Endodermal cell (in vitro differentiated cells): ENCODE results near the gene SCYL2. TPM values are rescaled to one million over a fixed set of nuclear protein-coding genes. Genes with fewer than 3 reads are reported as not detected.
A peak's percentile ranks its signal among the peaks of the same experiment; 100 is the strongest.

Experiments
- DNase-seq: peaks from one replicate; pipeline ENCODE4 v3.0.0-alpha.2; 2017
- H3K27ac ChIP-seq: 2 replicates; pipeline ENCODE4 v1.5.1; 2013; ENCODE audit warnings: mild to moderate bottlenecking, low read depth, low read length, moderate library complexity
- H3K27me3 ChIP-seq: 2 replicates; pipeline ENCODE4 v1.6.1; 2013; ENCODE audit warnings: mild to moderate bottlenecking, low read length, moderate library complexity; ENCODE audit not compliant: insufficient read depth, control insufficient read depth, poor library complexity, severe bottlenecking
- H3K36me3 ChIP-seq: 2 replicates; pipeline ENCODE4 v1.7.0; 2013; ENCODE audit warnings: mild to moderate bottlenecking, low read length, moderate library complexity; ENCODE audit not compliant: control insufficient read depth, insufficient read depth
- H3K4me1 ChIP-seq: one replicate; pipeline ENCODE4 v1.7.0; 2013; ENCODE audit warnings: low read length; ENCODE audit not compliant: control insufficient read depth, insufficient read depth
- H3K4me3 ChIP-seq: 2 replicates; pipeline ENCODE4 v1.5.1; 2013; ENCODE audit warnings: mild to moderate bottlenecking, low read length, moderate library complexity
- H3K9ac ChIP-seq: 2 replicates; pipeline ENCODE4 v1.6.1; 2013; ENCODE audit warnings: mild to moderate bottlenecking, low read length, moderate library complexity; ENCODE audit not compliant: poor library complexity, severe bottlenecking; ENCODE audit errors: extremely low read depth
- H3K9me3 ChIP-seq: 2 replicates; pipeline ENCODE4 v1.6.1; 2013; ENCODE audit warnings: mild to moderate bottlenecking, low read length, moderate library complexity; ENCODE audit not compliant: control insufficient read depth
- H3K27ac Mint-ChIP-seq: 2 replicates; pipeline ENCODE4 v1.8.0; 2020; ENCODE audit warnings: mixed read lengths
- H3K27me3 Mint-ChIP-seq: 2 replicates; pipeline ENCODE4 v1.8.0; 2021; ENCODE audit warnings: mild to moderate bottlenecking, mixed read lengths; ENCODE audit not compliant: insufficient read depth
- H3K36me3 Mint-ChIP-seq: 2 replicates; pipeline ENCODE4 v1.8.0; 2020; ENCODE audit warnings: low read depth, mixed read lengths
- H3K4me1 Mint-ChIP-seq: 2 replicates; pipeline ENCODE4 v1.8.0; 2020; ENCODE audit warnings: mixed read lengths
- H3K4me3 Mint-ChIP-seq: 2 replicates; pipeline ENCODE4 v1.8.0; 2020; ENCODE audit warnings: mild to moderate bottlenecking, moderate library complexity, mixed read lengths
- H3K9me3 Mint-ChIP-seq: 2 replicates; pipeline ENCODE4 v1.8.0; 2020; ENCODE audit warnings: mild to moderate bottlenecking, mixed read lengths
- CTCF ChIP-seq: fragments of 200-600 bp; sonication (generic); conservative IDR thresholded peaks from 2 replicates; pipeline ENCODE4 v1.5.0; 2021; ENCODE audit warnings: antibody characterized with exemption, mild to moderate bottlenecking
- WGBS, 2 experiments: methylation state at CpG; one replicate each; pipeline versions ENCODE4 v1.1.5 to v1.1.7; 2013; ENCODE audit warnings: missing lambda C conversion rate in 2 of 2, mixed read lengths in 1 of 2; ENCODE audit not compliant: insufficient coverage in 1 of 2, insufficient read length in 1 of 2; 5-methylcytosine and 5-hydroxymethylcytosine counted together
- total RNA-seq, 2 donors: library from RNA; stranded (reverse); fragmentation: NEBNext Ultra II Directional in 1 of 2; extraction: Animal tissue kit (Norgen Biotek cat#: 25700) in 1 of 2; gene quantifications; 2 replicates in 1 of 2; 3 replicates in 1 of 2; pipeline ENCODE4 v1.2.1, GENCODE V29; 2021

SCYL2 gene
- total RNA-seq, 2 donors from 2014 or later, result 54.5 to 59.6 TPM

GRCh38 chr12:100273782-100274181 is 6.8 kb downstream of the SCYL2 start:
- peaks cover 6% of the 10 kb centered on the region for H3K36me3 ChIP-seq
- no peak overlapping the region for H3K9ac ChIP-seq
- no peak overlapping the region for H3K27ac Mint-ChIP-seq
- H3K36me3 Mint-ChIP-seq, result peaks cover 11% of the 10 kb centered on the region
- H3K4me1 Mint-ChIP-seq, result peaks cover 22% of the 10 kb centered on the region
- H3K4me3 Mint-ChIP-seq, result no peak overlapping the region
- H3K27me3 Mint-ChIP-seq, result no peaks in the 10 kb centered on the region
- H3K9me3 Mint-ChIP-seq, result no peaks in the 10 kb centered on the region
- no peaks in the 10 kb centered on the region for H3K9me3 ChIP-seq
- no peaks in the 10 kb centered on the region for H3K27me3 ChIP-seq
- TF ChIP-seq CTCF, result no peak
- H3K27ac ChIP-seq, result no peak overlapping the region
- H3K4me1 ChIP-seq, result peaks cover 4% of the 10 kb centered on the region
- 98 to 100% methylated on average over 1 to 4 of the region's 4 CpGs for whole genome bisulfite sequencing, 2 experiments
- H3K4me3 ChIP-seq, result no peak overlapping the region
- DNase-seq, result no peak

GRCh38 chr12:100274291-100274690 is 7.3 kb downstream of the SCYL2 start:
- Mint-ChIP-seq H3K27me3 (no peaks in the 10 kb centered on the region), H3K36me3 (peaks cover 11% of the 10 kb centered on the region), H3K4me1 (peaks cover 18% of the 10 kb centered on the region), H3K27ac (no peak overlapping the region), H3K9me3 (no peaks in the 10 kb centered on the region), H3K4me3 (no peak overlapping the region)
- Histone ChIP-seq H3K36me3 (peaks cover 6% of the 10 kb centered on the region), H3K9ac (no peak overlapping the region), H3K9me3 (no peaks in the 10 kb centered on the region), H3K4me3 (no peak overlapping the region), H3K27ac (no peak overlapping the region), H3K27me3 (no peaks in the 10 kb centered on the region), H3K4me1 (peaks cover 4% of the 10 kb centered on the region)
- no peak for TF ChIP-seq CTCF
- no peak for DNase-seq
- WGBS, 2 experiments, result 97% methylated on average over 2 of the region's 2 CpGs; no CpG with 5 or more reads in 1 of the 2 experiments

GRCh38 chr12:100279159-100279558 is 12.2 kb downstream of the SCYL2 start:
- peak overlapping the region; percentile 40 for H3K27ac ChIP-seq

More at GRCh38 chr12:100279159-100279558, 12.2 kb downstream of the SCYL2 start:
- no peak for TF ChIP-seq CTCF
- 81 to 94% methylated on average over 7 of the region's 7 CpGs for WGBS, 2 experiments
- Mint-ChIP-seq H3K36me3 (peaks cover 25% of the 10 kb centered on the region), H3K4me3 (no peak overlapping the region), H3K27ac (no peak overlapping the region), H3K4me1 (peaks cover 12% of the 10 kb centered on the region), H3K9me3 (no peaks in the 10 kb centered on the region), H3K27me3 (no peaks in the 10 kb centered on the region)
- peaks cover 27% of the 10 kb centered on the region for H3K36me3 ChIP-seq
- no peaks in the 10 kb centered on the region for H3K27me3 ChIP-seq
- no peak overlapping the region for H3K4me3 ChIP-seq
- DNase-seq, result peak; percentile 57
- H3K9me3 ChIP-seq, result no peaks in the 10 kb centered on the region
- no peaks in the 10 kb centered on the region for H3K4me1 ChIP-seq
- H3K9ac ChIP-seq, result no peak overlapping the region
